IMR-90 (cell line): ENCODE results near the gene ISCA2. TPM values are rescaled to one million over a fixed set of nuclear protein-coding genes. Genes with fewer than 3 reads are reported as not detected.

ENCODE experiments used
- ATAC-seq: fragments of 200-7000 bp; cut with Tn5 transposase; 2 replicates; pipeline ENCODE4 v1.9.1; 2020; ENCODE audit warnings: low read depth, mild to moderate bottlenecking, moderate library complexity
- BruUV-seq: library from RNA; stranded (reverse); fragments of 400-500 nt; replicated peaks from 2 replicates; lab custom pipeline; 2021; lab: Mats Ljungman, UMichigan
- CTCF ChIA-PET: fragments of 300-600 bp; formaldehyde crosslinking; extraction: SDS; loops from one replicate; lab custom pipeline; 2021; ENCODE audit warnings: antibody characterized with exemption; lab: Yijun Ruan, JAX
- POLR2A ChIA-PET: fragments of 300-600 bp; sonication (Branson Sonifier 250); formaldehyde crosslinking; loops from one replicate; lab custom pipeline; 2022; ENCODE audit warnings: antibody characterized with exemption; ENCODE audit not compliant: unreplicated experiment; lab: Charles Lee
- DNase-seq: peaks from one replicate; pipeline ENCODE4 v3.0.0; 2013
- H2AFZ ChIP-seq: replicated peaks from 2 replicates; pipeline ENCODE3; 2013; ENCODE audit warnings: low read length, mild to moderate bottlenecking; ENCODE audit not compliant: poor library complexity
- H2AK5ac ChIP-seq: 2 replicates; pipeline ENCODE4 v1.6.1; 2013; ENCODE audit warnings: low read depth, low read length, inconsistent platforms
- H2AK9ac ChIP-seq: replicated peaks from 2 replicates; pipeline ENCODE3; 2013; ENCODE audit warnings: mild to moderate bottlenecking, low read depth, low read length, moderate library complexity; ENCODE audit not compliant: poor library complexity
- H2BK120ac ChIP-seq: 2 replicates; pipeline ENCODE4 v1.6.1; 2013; ENCODE audit warnings: low read depth, low read length, inconsistent platforms
- H2BK15ac ChIP-seq: 3 replicates; pipeline ENCODE4 v1.6.1; 2013; ENCODE audit warnings: low read depth, low read length, inconsistent platforms
- H2BK20ac ChIP-seq: 2 replicates; pipeline ENCODE4 v1.6.1; 2013; ENCODE audit warnings: low read depth, mild to moderate bottlenecking, inconsistent platforms, low read length, moderate library complexity
- H2BK5ac ChIP-seq: 2 replicates; pipeline ENCODE4 v1.6.1; 2013; ENCODE audit warnings: mild to moderate bottlenecking, low read depth, low read length, inconsistent platforms; ENCODE audit not compliant: poor library complexity, severe bottlenecking
- H3K14ac ChIP-seq: replicated peaks from 2 replicates; pipeline ENCODE4 v1.6.1; 2013; ENCODE audit warnings: low read depth, low read length, inconsistent platforms
- H3K18ac ChIP-seq: 2 replicates; pipeline ENCODE4 v1.6.1; 2013; ENCODE audit warnings: low read depth, low read length, control low read depth
- H3K23ac ChIP-seq: 2 replicates; pipeline ENCODE4 v1.6.1; 2013; ENCODE audit warnings: low read depth, low read length, inconsistent platforms
- H3K27ac ChIP-seq: 2 replicates; pipeline ENCODE4 v1.5.1; 2013; ENCODE audit warnings: mild to moderate bottlenecking, control low read depth, low read length; ENCODE audit not compliant: insufficient read depth
- H3K27me3 ChIP-seq: 2 replicates; pipeline ENCODE4 v1.6.1; 2013; ENCODE audit warnings: low read length; ENCODE audit not compliant: control insufficient read depth, insufficient read depth
- H3K36me3 ChIP-seq: 2 replicates; pipeline ENCODE4 v1.6.1; 2013; ENCODE audit warnings: low read length, mixed read lengths; ENCODE audit not compliant: control insufficient read depth, insufficient read depth
- H3K4ac ChIP-seq: 2 replicates; pipeline ENCODE4 v1.6.1; 2013; ENCODE audit warnings: low read depth, low read length, inconsistent platforms
- H3K4me1 ChIP-seq: 2 replicates; pipeline ENCODE4 v1.6.1; 2013; ENCODE audit warnings: low read length, mixed read lengths; ENCODE audit not compliant: control insufficient read depth, insufficient read depth
- H3K4me2 ChIP-seq: 2 replicates; pipeline ENCODE4 v1.6.1; 2013; ENCODE audit warnings: low read depth, mild to moderate bottlenecking, control low read depth, low read length, moderate library complexity
- H3K4me3 ChIP-seq: 2 replicates; pipeline ENCODE4 v1.5.1; 2013; ENCODE audit warnings: low read depth, mild to moderate bottlenecking, control low read depth, low read length, moderate library complexity; ENCODE audit not compliant: insufficient read depth
- H3K56ac ChIP-seq: 2 replicates; pipeline ENCODE4 v1.6.1; 2013; ENCODE audit warnings: low read length, inconsistent platforms; ENCODE audit not compliant: insufficient read depth; ENCODE audit errors: extremely low read depth
- H3K79me1 ChIP-seq, 2 experiments: 2 replicates each; pipeline ENCODE4 v1.6.1; 2013; ENCODE audit warnings: low read length in 2 of 2, inconsistent platforms in 1 of 2, low read depth in 1 of 2
- H3K9ac ChIP-seq: 2 replicates; pipeline ENCODE4 v1.6.1; 2013; ENCODE audit warnings: low read depth, low read length, control low read depth
- H3K9me1 ChIP-seq: 2 replicates; pipeline ENCODE4 v1.6.1; 2013; ENCODE audit warnings: low read length, inconsistent platforms; ENCODE audit not compliant: insufficient read depth
- H3K9me3 ChIP-seq: 2 replicates; pipeline ENCODE4 v1.6.1; 2013; ENCODE audit warnings: low read length; ENCODE audit not compliant: control insufficient read depth, insufficient read depth
- H4K20me1 ChIP-seq: 2 replicates; pipeline ENCODE4 v1.6.1; 2013; ENCODE audit warnings: low read length, inconsistent platforms; ENCODE audit not compliant: insufficient read depth
- H4K5ac ChIP-seq: 2 replicates; pipeline ENCODE4 v1.6.1; 2013; ENCODE audit warnings: mild to moderate bottlenecking, low read depth, low read length, control low read depth
- H4K8ac ChIP-seq, 2 experiments: 2 replicates each; pipeline ENCODE4 v1.6.1; 2013; ENCODE audit warnings: low read depth in 2 of 2, low read length in 2 of 2, control low read depth in 1 of 2, inconsistent platforms in 1 of 2
- H4K91ac ChIP-seq: 2 replicates; pipeline ENCODE4 v1.6.1; 2013; ENCODE audit warnings: low read depth, low read length, inconsistent platforms; ENCODE audit not compliant: insufficient read depth
- BHLHE40 ChIP-seq: fragments of 150-350 bp; IDR thresholded peaks from 2 replicates; pipeline ENCODE4 v1.6.1; 2016; ENCODE audit warnings: mild to moderate bottlenecking, low read depth, low read length
- CEBPB ChIP-seq: IDR thresholded peaks from 2 replicates; pipeline ENCODE4 v1.6.1; 2012; ENCODE audit warnings: low read depth, low read length, improper control_type of control experiment
- CHD1 ChIP-seq: IDR thresholded peaks from 2 replicates; pipeline ENCODE4 v1.6.1; 2012; ENCODE audit warnings: low read depth, low read length, improper control_type of control experiment
- CTCF ChIP-seq: conservative IDR thresholded peaks from 2 replicates; pipeline ENCODE4 v1.5.1; 2012; ENCODE audit warnings: mild to moderate bottlenecking, low read depth, low read length, improper control_type of control experiment
- ELK1 ChIP-seq: fragments of 150-350 bp; IDR thresholded peaks from 2 replicates; pipeline ENCODE4 v1.6.1; 2016; ENCODE audit warnings: low read depth, mild to moderate bottlenecking, low read length, moderate library complexity, borderline replicate concordance
- FOS ChIP-seq: fragments of 150-350 bp; IDR thresholded peaks from 2 replicates; pipeline ENCODE4 v1.6.1; 2016; ENCODE audit warnings: low read depth, low read length
- MAFK ChIP-seq: IDR thresholded peaks from 2 replicates; pipeline ENCODE4 v1.6.1; 2012; ENCODE audit warnings: low read depth, low read length, improper control_type of control experiment
- MAZ ChIP-seq: IDR thresholded peaks from 2 replicates; pipeline ENCODE4 v1.6.1; 2012; ENCODE audit warnings: low read depth, mild to moderate bottlenecking, low read length, improper control_type of control experiment, moderate library complexity, borderline replicate concordance
- MXI1 ChIP-seq: IDR thresholded peaks from 2 replicates; pipeline ENCODE4 v1.6.1; 2012; ENCODE audit warnings: low read depth, mild to moderate bottlenecking, low read length, moderate library complexity, borderline replicate concordance
- NFE2L2 ChIP-seq: fragments of 150-350 bp; IDR thresholded peaks from 2 replicates; pipeline ENCODE4 v1.6.1; 2016; ENCODE audit warnings: low read depth, mild to moderate bottlenecking, low read length
- POLR2A ChIP-seq: IDR thresholded peaks from 2 replicates; pipeline ENCODE4 v1.6.1; 2012; ENCODE audit warnings: mild to moderate bottlenecking, low read depth, low read length
- WGBS, 2 experiments: methylation state at CpG; one replicate each; pipeline versions ENCODE4 v1.1.5 to v1.1.7; 2013; ENCODE audit warnings: missing lambda C conversion rate in 2 of 2; ENCODE audit not compliant: insufficient read length in 1 of 2; ENCODE audit errors: extremely low coverage in 2 of 2; 5-methylcytosine and 5-hydroxymethylcytosine counted together
- dilution Hi-C: fragments of 300-500 bp; cut with HindIII; formaldehyde crosslinking; loops from one replicate; pipeline ENCODE4 v1.14.3; 2018; ENCODE audit warnings: low sequenced_read_pairs; ENCODE audit not compliant: unreplicated experiment
- in situ Hi-C: fragments of 300-500 bp; cut with MboI; formaldehyde crosslinking; loops from 3 replicates; pipeline ENCODE4 v1.14.3; 2019; ENCODE audit warnings: low sequenced_read_pairs, inconsistent platforms, mixed read lengths
- intact Hi-C: fragments of 100-400 bp; cut with micrococcal nuclease; formaldehyde crosslinking; loops from 2 replicates; pipeline ENCODE4 v1.10.0; 2022
- polyA plus RNA-seq, 3 experiments: library from polyadenylated mRNA; depleted of rRNA; stranded (reverse); fragments of >200 nt; gene quantifications; 2 replicates each; pipeline ENCODE4 v1.2.3, GENCODE V29; 2012; ENCODE audit warnings: low replicate concordance in 1 of 3
- total RNA-seq: library from RNA; depleted of rRNA; stranded (reverse); fragments of >200 nt; gene quantifications from 2 replicates; pipeline ENCODE4 v1.2.3, GENCODE V29; 2012

Gene ISCA2
- total and polyA plus RNA-seq, 2 of the 4 experiments (the other 2 are of a cell fraction), result 5.4 to 25.7 TPM

GRCh38 chr14:74527736-74528280 lies 34.2 kb downstream of the ISCA2 start:
- no peaks in the 10 kb centered on the region for H4K20me1 ChIP-seq
- no peak overlapping the region for H2AK5ac ChIP-seq
- H3K27ac ChIP-seq, result no peak overlapping the region
- H3K9me1 ChIP-seq, result peaks cover 19% of the 10 kb centered on the region
- no peak overlapping the region for H2AK9ac ChIP-seq
- peaks cover 17% of the 10 kb centered on the region for H3K4me1 ChIP-seq
- H3K9ac ChIP-seq, result no peak overlapping the region
- peaks cover 0 to 4% of the 10 kb centered on the region in 2 experiments; a peak in 1 of 4 replicates for H3K79me1 ChIP-seq
- CTCF ChIA-PET, result no interaction called here
- no peak for TF ChIP-seq BHLHE40
- TF ChIP-seq CEBPB, result no peak
- TF ChIP-seq MAZ, result no peak
- no peak for TF ChIP-seq MXI1
- no peak for TF ChIP-seq MAFK
- no peak for TF ChIP-seq NFE2L2
- TF ChIP-seq CTCF, result no peak
- TF ChIP-seq ELK1, result no peak
- no peak for TF ChIP-seq CHD1
- TF ChIP-seq POLR2A, result no peak
- no peak for TF ChIP-seq FOS
- H2BK15ac ChIP-seq, result no peak overlapping the region
- no TSS peak for BruUV-seq
- no peak overlapping the region for H3K56ac ChIP-seq
- no peak overlapping the region for H4K8ac ChIP-seq
- H3K4me3 ChIP-seq, result no peak overlapping the region
- no peak overlapping the region for H2BK5ac ChIP-seq
- H3K27me3 ChIP-seq, result no peaks in the 10 kb centered on the region
- no peak overlapping the region for H2BK20ac ChIP-seq
- DNase-seq (no peak), ATAC-seq (no peak)
- no peak overlapping the region for H2AFZ ChIP-seq
- H4K5ac ChIP-seq, result no peak overlapping the region
- no peak overlapping the region for H4K91ac ChIP-seq
- no peak overlapping the region for H3K4me2 ChIP-seq
- no peak overlapping the region for H3K23ac ChIP-seq
- H3K4ac ChIP-seq, result no peak overlapping the region
- POLR2A ChIA-PET, result no interaction called here
- H3K36me3 ChIP-seq, result no peaks in the 10 kb centered on the region; the same call in 1 of the 2 replicates
- intact Hi-C loops, result no loop called here
- in situ Hi-C loops, result no loop called here
- 85% methylated on average over 3 of the region's 10 CpGs; no CpG with 5 or more reads in 1 of the 2 experiments for WGBS, 2 experiments
- no peak overlapping the region for H2BK120ac ChIP-seq
- H3K18ac ChIP-seq, result no peak overlapping the region
- dilution Hi-C loops, result no loop called here
- no peaks in the 10 kb centered on the region for H3K9me3 ChIP-seq
- no peak overlapping the region for H3K14ac ChIP-seq
